ENCODE data around the gene CCDC89. TPM values are rescaled to one million over a fixed set of nuclear protein-coding genes. Genes with fewer than 3 reads are reported as not detected.

The CCDC89 gene
- total RNA-seq, 1 donor from 2014 or later = 2.0 TPM

DNA sequence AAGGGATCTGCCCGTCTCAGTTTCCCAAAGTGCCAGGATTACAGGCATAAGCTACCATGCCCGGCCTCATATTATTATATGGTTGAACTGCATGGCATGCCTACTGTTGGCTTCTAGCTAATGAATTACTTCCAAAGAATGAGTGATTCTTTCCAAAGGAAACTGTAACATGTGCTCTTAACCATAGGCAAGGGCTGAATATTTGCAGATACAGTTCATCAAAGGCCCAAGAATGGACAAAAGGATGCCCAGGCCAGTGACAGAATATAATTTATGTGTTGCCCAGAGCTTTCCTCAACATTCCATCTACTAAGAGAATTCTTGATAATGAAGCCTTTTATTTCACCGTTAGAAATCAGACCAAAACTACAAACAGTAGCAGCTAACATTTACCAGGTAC is 27.0 kb upstream of the CCDC89 start:
- no peak overlapping the region for H3K4me3 ChIP-seq (ENCODE audit: low read depth, low read length)
- H3K36me3 ChIP-seq (ENCODE audit: control insufficient read depth, insufficient read depth, low read length) = no peaks in the 10 kb centered on the region
- TF ChIP-seq, protein P1, sequence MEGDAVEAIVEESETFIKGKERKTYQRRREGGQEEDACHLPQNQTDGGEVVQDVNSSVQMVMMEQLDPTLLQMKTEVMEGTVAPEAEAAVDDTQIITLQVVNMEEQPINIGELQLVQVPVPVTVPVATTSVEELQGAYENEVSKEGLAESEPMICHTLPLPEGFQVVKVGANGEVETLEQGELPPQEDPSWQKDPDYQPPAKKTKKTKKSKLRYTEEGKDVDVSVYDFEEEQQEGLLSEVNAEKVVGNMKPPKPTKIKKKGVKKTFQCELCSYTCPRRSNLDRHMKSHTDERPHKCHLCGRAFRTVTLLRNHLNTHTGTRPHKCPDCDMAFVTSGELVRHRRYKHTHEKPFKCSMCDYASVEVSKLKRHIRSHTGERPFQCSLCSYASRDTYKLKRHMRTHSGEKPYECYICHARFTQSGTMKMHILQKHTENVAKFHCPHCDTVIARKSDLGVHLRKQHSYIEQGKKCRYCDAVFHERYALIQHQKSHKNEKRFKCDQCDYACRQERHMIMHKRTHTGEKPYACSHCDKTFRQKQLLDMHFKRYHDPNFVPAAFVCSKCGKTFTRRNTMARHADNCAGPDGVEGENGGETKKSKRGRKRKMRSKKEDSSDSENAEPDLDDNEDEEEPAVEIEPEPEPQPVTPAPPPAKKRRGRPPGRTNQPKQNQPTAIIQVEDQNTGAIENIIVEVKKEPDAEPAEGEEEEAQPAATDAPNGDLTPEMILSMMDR (IDR thresholded peaks at IDR 0.05; ENCODE audit: insufficient read depth, low read length, poor library complexity, severe bottlenecking) = no peak
- DNase-seq (ENCODE audit: low read depth) = no peak
- H3K27me3 ChIP-seq (ENCODE audit: control insufficient read depth, insufficient read depth, low read length) = no peaks in the 10 kb centered on the region

DNA sequence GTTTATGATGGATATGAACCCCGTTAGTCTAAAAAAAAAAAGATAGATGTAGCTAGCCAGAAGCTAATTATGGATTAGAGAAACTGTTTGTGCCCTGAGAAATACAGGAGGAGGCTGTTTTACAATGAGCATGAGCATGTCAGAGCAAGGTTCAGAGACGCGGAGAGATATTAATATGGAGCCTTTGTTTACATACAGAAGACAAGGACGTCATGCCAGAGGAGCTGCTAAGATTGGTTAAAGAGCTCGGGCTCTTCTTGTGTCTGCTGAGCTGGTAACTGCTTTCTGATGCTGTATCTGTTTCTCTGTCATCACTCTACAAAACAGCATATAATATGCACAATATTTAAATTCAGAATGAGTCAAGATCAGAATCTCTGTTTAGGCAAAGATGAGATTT is 24.9 kb upstream of the CCDC89 start:
- no peak for DNase-seq (ENCODE audit: low read depth)
- Histone ChIP-seq H3K36me3 (ENCODE audit: control insufficient read depth, insufficient read depth, low read length) (no peaks in the 10 kb centered on the region), H3K27me3 (ENCODE audit: control insufficient read depth, insufficient read depth, low read length) (no peaks in the 10 kb centered on the region), H3K4me3 (ENCODE audit: low read depth, low read length) (no peak overlapping the region)
- TF ChIP-seq, protein P1 (IDR thresholded peaks at IDR 0.05; ENCODE audit: insufficient read depth, low read length, poor library complexity, severe bottlenecking) = no peak

DNA sequence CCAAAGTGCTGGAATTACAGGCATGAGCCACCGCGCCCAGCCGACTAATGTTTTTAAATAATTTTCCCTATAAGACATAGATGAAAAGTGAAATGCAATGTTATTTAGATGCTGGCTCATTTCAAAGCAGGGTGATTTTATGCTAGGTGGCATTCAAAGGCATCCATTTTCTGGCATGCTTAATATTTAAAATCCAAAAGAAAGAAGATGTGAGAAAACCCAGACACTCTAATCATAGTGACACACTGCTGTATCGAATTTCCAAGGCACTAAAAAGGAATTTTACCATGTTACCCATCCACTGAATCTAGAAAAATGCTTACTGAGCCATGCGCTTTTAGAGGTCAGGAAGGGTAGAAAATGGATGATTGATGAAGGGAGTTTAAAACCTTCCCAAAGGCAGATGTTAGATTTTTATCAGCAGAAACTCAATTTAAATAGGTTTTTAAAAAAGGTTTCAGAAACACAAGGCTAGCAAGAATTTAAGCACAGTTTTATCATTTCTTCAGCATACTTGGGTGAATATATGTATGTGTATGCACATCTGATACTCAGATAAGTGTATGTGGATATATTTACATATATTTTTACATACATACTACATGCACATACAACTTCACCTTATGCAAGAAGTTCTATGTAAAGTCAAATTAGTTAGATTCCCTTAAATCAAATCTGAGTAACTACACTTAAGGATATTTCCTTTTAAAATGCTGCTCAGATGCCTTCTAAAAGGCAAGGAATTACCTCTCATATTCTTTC is 24.1 kb upstream of the CCDC89 start:
- Histone ChIP-seq H3K4me3 (ENCODE audit: low read depth, low read length) (no peak overlapping the region), H3K36me3 (ENCODE audit: control insufficient read depth, insufficient read depth, low read length) (no peaks in the 10 kb centered on the region), H3K27me3 (ENCODE audit: control insufficient read depth, insufficient read depth, low read length) (no peaks in the 10 kb centered on the region)
- DNase-seq (ENCODE audit: low read depth) = no peak
- TF ChIP-seq, protein P1 (IDR thresholded peaks at IDR 0.05; ENCODE audit: insufficient read depth, low read length, poor library complexity, severe bottlenecking) = no peak

DNA sequence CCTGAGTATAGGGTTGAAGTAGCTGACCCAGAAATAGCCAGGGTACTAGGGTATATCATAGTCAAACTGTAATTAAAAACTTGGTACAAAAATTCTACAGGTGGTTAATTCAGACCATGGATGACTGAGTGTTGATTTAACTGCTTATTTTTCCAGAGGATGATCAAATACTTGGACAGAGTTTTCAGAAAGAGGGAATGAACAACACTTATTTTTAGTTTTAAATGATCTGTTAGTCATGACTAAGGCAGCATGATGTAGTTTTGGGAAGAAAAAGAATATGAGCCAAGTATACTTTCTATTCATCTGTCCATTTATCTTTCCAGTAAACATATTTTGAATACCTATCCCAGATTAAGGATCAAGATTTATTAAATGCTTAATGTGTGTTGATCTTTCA is 19.8 kb upstream of the CCDC89 start:
- Histone ChIP-seq H3K4me3 (ENCODE audit: low read depth, low read length) (no peak overlapping the region), H3K27me3 (ENCODE audit: control insufficient read depth, insufficient read depth, low read length) (no peaks in the 10 kb centered on the region), H3K36me3 (ENCODE audit: control insufficient read depth, insufficient read depth, low read length) (no peaks in the 10 kb centered on the region)
- TF ChIP-seq, protein P1 (IDR thresholded peaks at IDR 0.05; ENCODE audit: insufficient read depth, low read length, poor library complexity, severe bottlenecking) = no peak
- DNase-seq (ENCODE audit: low read depth) = no peak

DNA sequence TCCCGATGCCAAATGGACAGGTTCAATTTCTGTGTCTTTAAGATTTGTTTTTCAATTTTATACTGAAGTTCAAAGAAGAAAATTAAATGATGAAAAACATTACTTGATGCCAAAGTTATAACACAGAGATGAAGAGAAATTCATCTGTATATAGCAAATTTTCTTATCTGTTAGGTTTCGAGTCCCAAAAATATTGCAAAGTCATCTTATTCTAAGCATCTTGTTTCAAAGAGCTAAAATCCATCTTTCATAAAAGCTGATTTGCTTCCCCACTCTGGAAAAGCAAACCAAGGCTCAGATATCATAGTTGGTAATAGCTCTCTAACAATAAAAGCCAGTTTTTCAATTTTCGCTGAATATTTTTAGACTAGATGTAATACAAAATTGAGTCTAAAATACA is 19.0 kb upstream of the CCDC89 start:
- Histone ChIP-seq H3K27me3 (ENCODE audit: control insufficient read depth, insufficient read depth, low read length) (no peaks in the 10 kb centered on the region), H3K36me3 (ENCODE audit: control insufficient read depth, insufficient read depth, low read length) (no peaks in the 10 kb centered on the region), H3K4me3 (ENCODE audit: low read depth, low read length) (no peak overlapping the region)
- no peak for DNase-seq (ENCODE audit: low read depth)
- TF ChIP-seq, protein P1 (IDR thresholded peaks at IDR 0.05; ENCODE audit: insufficient read depth, low read length, poor library complexity, severe bottlenecking) = no peak
